MM.1S (cell line): ENCODE results near the gene TUBB4B.

Source experiments
- DNase-seq: peaks from one replicate; pipeline ENCODE4 v3.0.0-alpha.2; 2015
- H2AFZ ChIP-seq: fragments of 300-600 bp; sonication (generic); 2 replicates; pipeline ENCODE4 v1.6.0; 2016; ENCODE audit warnings: antibody characterized with exemption, low read length
- H3F3A ChIP-seq: fragments of 300-600 bp; sonication (generic); 2 replicates; pipeline ENCODE4 v1.6.1; 2016; ENCODE audit warnings: mild to moderate bottlenecking, antibody characterized with exemption, low read length, moderate library complexity, mixed read lengths; ENCODE audit not compliant: insufficient read depth
- H3K27ac ChIP-seq: fragments of 300-600 bp; sonication (generic); 2 replicates; pipeline ENCODE4 v1.5.1; 2016; ENCODE audit warnings: mild to moderate bottlenecking, low read length
- H3K27me3 ChIP-seq: fragments of 300-600 bp; sonication (generic); replicated peaks from 2 replicates; pipeline ENCODE4 v1.6.0; 2016; ENCODE audit warnings: low read length; ENCODE audit not compliant: insufficient read depth
- H3K36me3 ChIP-seq: fragments of 300-600 bp; sonication (generic); replicated peaks from 2 replicates; pipeline ENCODE4 v1.6.1; 2016; ENCODE audit warnings: mild to moderate bottlenecking, low read length, mixed read lengths; ENCODE audit not compliant: insufficient read depth
- H3K4me1 ChIP-seq: fragments of 300-600 bp; sonication (generic); 2 replicates; pipeline ENCODE4 v1.6.1; 2016; ENCODE audit warnings: low read length, mixed read lengths
- H3K4me2 ChIP-seq: fragments of 300-600 bp; sonication (generic); 2 replicates; pipeline ENCODE4 v1.6.0; 2016; ENCODE audit warnings: low read depth, low read length
- H3K4me3 ChIP-seq: fragments of 300-600 bp; sonication (generic); 2 replicates; pipeline ENCODE4 v1.5.1; 2016; ENCODE audit warnings: low read length, mixed read lengths
- H3K79me2 ChIP-seq: fragments of 300-600 bp; sonication (generic); 2 replicates; pipeline ENCODE4 v1.6.1; 2016; ENCODE audit warnings: mixed run types, low read length, mixed read lengths
- H3K9ac ChIP-seq: fragments of 300-600 bp; sonication (generic); 2 replicates; pipeline ENCODE4 v1.6.1; 2016; ENCODE audit warnings: low read length, mixed read lengths
- H3K9me2 ChIP-seq: fragments of 300-600 bp; sonication (generic); replicated peaks from 2 replicates; pipeline ENCODE4 v1.6.1; 2016; ENCODE audit warnings: mild to moderate bottlenecking, low read length, mixed read lengths; ENCODE audit not compliant: insufficient read depth
- H3K9me3 ChIP-seq: fragments of 300-600 bp; sonication (generic); replicated peaks from 2 replicates; pipeline ENCODE4 v1.6.1; 2016; ENCODE audit warnings: mild to moderate bottlenecking, low read length, mixed read lengths; ENCODE audit not compliant: insufficient read depth
- H4K20me1 ChIP-seq: fragments of 300-600 bp; sonication (generic); 2 replicates; pipeline ENCODE4 v1.6.1; 2016; ENCODE audit warnings: mild to moderate bottlenecking, low read length, moderate library complexity, mixed read lengths; ENCODE audit not compliant: insufficient read depth
- EZH2 ChIP-seq: fragments of 300-600 bp; sonication (generic); optimal IDR thresholded peaks from 2 replicates; pipeline ENCODE3; 2017; ENCODE audit warnings: low read depth, mild to moderate bottlenecking, antibody characterized with exemption, low read length, mixed read lengths
- EZH2phosphoT487 ChIP-seq: fragments of 300-600 bp; sonication (generic); IDR thresholded peaks from 2 replicates; pipeline ENCODE4 v1.6.1; 2018; ENCODE audit warnings: antibody characterized with exemption, low read length
- TF ChIP-seq, protein P1 (sequence below): fragments of 300-600 bp; sonication (generic); IDR thresholded peaks from 2 replicates; pipeline ENCODE4 v1.5.1; 2016; ENCODE audit warnings: antibody characterized with exemption, low read length, mixed read lengths

TUBB4B gene

GRCh38 chr9:137243626-137244485, 2.8 kb downstream of the TUBB4B start:
- H3K4me2 ChIP-seq, result no peak overlapping the region
- TF ChIP-seq EZH2phosphoT487 (no peak), EZH2 (no peak)
- TF ChIP-seq, protein P1, sequence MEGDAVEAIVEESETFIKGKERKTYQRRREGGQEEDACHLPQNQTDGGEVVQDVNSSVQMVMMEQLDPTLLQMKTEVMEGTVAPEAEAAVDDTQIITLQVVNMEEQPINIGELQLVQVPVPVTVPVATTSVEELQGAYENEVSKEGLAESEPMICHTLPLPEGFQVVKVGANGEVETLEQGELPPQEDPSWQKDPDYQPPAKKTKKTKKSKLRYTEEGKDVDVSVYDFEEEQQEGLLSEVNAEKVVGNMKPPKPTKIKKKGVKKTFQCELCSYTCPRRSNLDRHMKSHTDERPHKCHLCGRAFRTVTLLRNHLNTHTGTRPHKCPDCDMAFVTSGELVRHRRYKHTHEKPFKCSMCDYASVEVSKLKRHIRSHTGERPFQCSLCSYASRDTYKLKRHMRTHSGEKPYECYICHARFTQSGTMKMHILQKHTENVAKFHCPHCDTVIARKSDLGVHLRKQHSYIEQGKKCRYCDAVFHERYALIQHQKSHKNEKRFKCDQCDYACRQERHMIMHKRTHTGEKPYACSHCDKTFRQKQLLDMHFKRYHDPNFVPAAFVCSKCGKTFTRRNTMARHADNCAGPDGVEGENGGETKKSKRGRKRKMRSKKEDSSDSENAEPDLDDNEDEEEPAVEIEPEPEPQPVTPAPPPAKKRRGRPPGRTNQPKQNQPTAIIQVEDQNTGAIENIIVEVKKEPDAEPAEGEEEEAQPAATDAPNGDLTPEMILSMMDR, result no peak
- no peak overlapping the region for H3K9ac ChIP-seq
- peaks cover 10% of the 10 kb centered on the region; the same call in 1 of the 2 replicates for H3K4me1 ChIP-seq
- H3K79me2 ChIP-seq, result peaks cover 27% of the 10 kb centered on the region
- no peak for DNase-seq
- no peak overlapping the region for H3K4me3 ChIP-seq
- peaks cover 28% of the 10 kb centered on the region; the same call in 1 of the 2 replicates for H3F3A ChIP-seq
- no peaks in the 10 kb centered on the region for H3K9me3 ChIP-seq
- no peak overlapping the region for H2AFZ ChIP-seq
- H4K20me1 ChIP-seq, result peaks cover 16% of the 10 kb centered on the region
- H3K36me3 ChIP-seq, result no peaks in the 10 kb centered on the region; the same call in 1 of the 2 replicates
- H3K27ac ChIP-seq, result no peak overlapping the region
- H3K9me2 ChIP-seq, result no peaks in the 10 kb centered on the region
- no peaks in the 10 kb centered on the region for H3K27me3 ChIP-seq

GRCh38 chr9:137244486-137245449, 3.7 kb downstream of the TUBB4B start:
- peaks cover 19% of the 10 kb centered on the region for H3K79me2 ChIP-seq

More at GRCh38 chr9:137244486-137245449, 3.7 kb downstream of the TUBB4B start:
- H3K9me3 ChIP-seq, result no peaks in the 10 kb centered on the region
- peaks cover 10% of the 10 kb centered on the region; the same call in 1 of the 2 replicates for H3K4me1 ChIP-seq
- DNase-seq, result no peak
- TF ChIP-seq, protein P1, result no peak
- TF ChIP-seq EZH2phosphoT487 (no peak), EZH2 (no peak)
- no peak overlapping the region for H2AFZ ChIP-seq
- no peak overlapping the region for H3K4me3 ChIP-seq
- peaks cover 27% of the 10 kb centered on the region; the same call in 1 of the 2 replicates for H3F3A ChIP-seq
- H3K27me3 ChIP-seq, result no peaks in the 10 kb centered on the region
- peaks cover 16% of the 10 kb centered on the region for H4K20me1 ChIP-seq
- no peaks in the 10 kb centered on the region for H3K9me2 ChIP-seq
- no peak overlapping the region for H3K27ac ChIP-seq
- H3K36me3 ChIP-seq, result no peaks in the 10 kb centered on the region; the same call in 1 of the 2 replicates
- no peak overlapping the region for H3K9ac ChIP-seq
- H3K4me2 ChIP-seq, result no peak overlapping the region
